GM19324 (cell line): Measurements from ENCODE around the gene DCTN4.
"Not testable (repeated sequence)": the region's sequence is repeated elsewhere in the genome, so short reads cannot be mapped to it uniquely, and the experiment has no call there.

Experiments used
- ATAC-seq: cut with Tn5 transposase; IDR thresholded peaks from one replicate; pipeline ENCODE4 v1.9.1; 2021; ENCODE audit warnings: mild to moderate bottlenecking, moderate library complexity; ENCODE audit not compliant: unreplicated experiment, low FRiP score

DCTN4 gene

DNA sequence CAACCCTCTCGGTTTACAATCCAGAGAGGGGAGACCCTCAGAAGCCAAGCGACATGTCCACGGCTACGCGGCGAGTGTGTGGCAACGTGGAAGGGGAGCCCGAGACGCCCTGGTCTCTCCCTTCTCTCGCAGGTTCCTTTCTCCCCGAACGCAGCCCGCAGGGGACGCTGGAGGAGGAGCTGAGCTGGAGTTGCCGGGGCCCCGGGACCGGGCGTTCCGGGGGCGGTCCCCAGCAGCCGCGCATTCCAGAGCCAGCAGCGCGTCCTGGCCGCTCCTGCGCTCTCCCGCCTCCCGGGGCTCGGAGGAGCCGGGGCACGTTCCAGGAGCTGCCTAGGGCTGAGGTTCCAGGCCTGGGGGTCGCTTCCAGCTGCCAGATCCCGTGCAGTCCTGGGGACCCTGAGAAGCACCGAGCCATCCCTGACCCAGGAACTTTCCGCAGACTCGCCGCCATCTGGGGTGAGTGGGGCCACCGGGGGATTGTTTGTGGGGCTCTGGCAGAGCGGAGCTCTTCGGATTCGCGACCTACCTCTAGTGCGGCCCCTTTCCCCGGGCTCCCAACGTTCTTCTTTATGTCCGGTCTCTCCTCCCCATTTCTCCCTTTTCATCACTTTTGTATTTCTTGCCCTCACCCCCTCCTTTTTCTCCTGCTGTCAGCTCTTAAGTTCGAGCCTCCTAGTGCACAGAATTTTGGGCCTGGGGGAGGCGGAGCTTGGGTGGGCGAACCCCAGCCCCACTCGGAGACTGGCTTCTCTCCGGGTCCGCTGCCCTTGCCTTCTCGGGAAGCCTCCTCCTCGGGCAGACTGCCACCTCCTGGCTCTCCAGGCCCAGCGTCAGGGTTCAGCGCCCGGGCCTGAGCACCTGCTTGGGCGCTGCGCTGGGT lies 19.9 kb upstream of the DCTN4 start, which contains the start of gene SMIM3:
Gene SMIM3 (plus strand): TSS at position 241 of the 880 bp plus-strand sequence. CDS start 16,684 bp downstream, outside the sequence.
- ATAC-seq: peak; percentile 37

DNA sequence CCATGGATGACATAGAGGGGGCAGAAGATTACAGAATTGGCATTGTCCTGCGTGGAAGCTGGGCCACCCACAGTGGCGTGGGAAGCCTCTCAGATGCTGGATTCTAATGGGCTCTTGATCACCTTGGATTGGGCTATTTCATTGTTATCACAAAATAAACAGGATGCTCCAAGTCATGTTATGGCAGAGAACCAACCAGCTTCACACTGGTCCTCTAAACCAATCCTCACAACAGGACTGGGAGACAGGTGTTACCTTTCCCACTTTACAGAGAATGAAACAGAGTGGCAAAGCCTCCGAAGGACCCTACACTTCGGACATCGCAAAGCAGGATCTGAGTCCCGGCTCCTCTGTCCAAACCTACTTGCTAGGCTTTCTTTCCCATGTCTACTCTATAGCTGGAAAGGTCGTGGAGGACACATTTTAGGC lies 19.3 kb upstream of the DCTN4 start:
- no peak for ATAC-seq

GRCh38 chr5:150777685-150778084 lies 18.9 kb upstream of the DCTN4 start:
- no peak for ATAC-seq

DNA sequence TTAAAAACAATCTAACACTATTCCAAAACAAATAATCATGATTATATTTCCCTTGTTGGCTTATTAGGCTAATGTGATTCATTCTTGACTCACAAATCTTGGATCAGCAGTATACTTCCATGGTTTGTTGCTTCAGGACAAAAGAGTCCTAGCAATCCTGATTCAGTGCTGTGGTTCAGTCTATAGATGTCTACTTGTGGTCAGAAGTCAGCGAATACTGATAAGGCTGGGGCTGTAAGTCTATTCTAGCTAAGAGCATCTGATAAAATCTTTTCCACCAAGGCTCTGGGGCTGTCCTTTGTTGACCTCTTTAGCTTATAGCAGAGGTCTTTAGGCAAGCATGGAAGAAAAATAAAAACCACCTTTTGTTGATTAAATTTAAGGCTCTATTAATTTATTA lies 15.3 kb upstream of the DCTN4 start:
- no peak for ATAC-seq

- ATAC-seq: no peak
Measured at GRCh38 chr5:150771034-150771795, 12.4 kb upstream of the DCTN4 start.

GRCh38 chr5:150766251-150766650 lies 7.4 kb upstream of the DCTN4 start:
- ATAC-seq: no peak

GRCh38 chr5:150765799-150766169 lies 7.0 kb upstream of the DCTN4 start:
- no peak for ATAC-seq

DNA sequence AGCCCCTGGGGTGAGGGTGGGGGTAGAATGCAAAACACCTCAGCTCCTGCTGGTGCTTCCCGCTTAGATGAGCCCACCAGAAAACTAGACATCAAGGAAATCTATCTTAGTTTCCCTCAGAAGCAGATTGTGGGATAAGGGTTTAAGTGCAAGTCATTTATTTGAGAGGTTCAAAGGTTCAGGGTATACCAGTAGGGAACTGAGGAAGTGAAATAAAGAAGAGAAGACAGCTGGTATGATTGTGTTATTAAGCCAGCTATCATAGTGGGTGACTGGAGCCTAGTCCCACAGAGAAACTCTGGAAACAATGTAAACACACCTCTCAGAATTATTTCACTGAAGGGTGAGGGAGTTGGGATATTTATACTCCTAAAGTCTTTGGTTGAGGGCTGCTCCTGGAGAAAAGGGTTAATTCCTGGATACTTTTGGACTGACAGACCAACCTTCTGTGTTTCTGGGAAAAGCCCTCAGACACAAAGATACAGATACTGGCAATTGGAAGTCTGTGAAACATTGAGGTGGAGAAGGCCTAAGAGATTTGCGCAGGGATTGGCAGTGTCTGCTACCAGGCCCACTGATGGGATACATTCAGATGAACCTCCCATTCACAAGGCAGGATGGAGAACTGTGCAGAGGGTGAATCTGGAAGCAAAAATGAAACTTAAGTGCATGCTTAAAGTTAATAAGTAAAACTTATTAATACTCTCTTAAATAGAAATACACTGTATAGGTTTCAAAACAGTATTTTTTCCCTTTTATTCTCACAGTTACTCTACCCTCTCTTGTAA lies 6.4 kb upstream of the DCTN4 start:
- ATAC-seq: no peak

GRCh38 chr5:150764530-150764929 lies 5.7 kb upstream of the DCTN4 start:
- no peak for ATAC-seq

GRCh38 chr5:150763023-150763769 lies 4.4 kb upstream of the DCTN4 start:
- no peak for ATAC-seq

GRCh38 chr5:150762211-150762610 lies 3.4 kb upstream of the DCTN4 start:
- no peak for ATAC-seq

- ATAC-seq: no peak
Measured at GRCh38 chr5:150759334-150759583, 442 bp upstream of the DCTN4 start.

- ATAC-seq: peak; percentile 28
Measured at GRCh38 chr5:150758203-150758530, 650 bp downstream of the DCTN4 start.

- ATAC-seq: no peak
Measured at GRCh38 chr5:150757087-150757649, 1.6 kb downstream of the DCTN4 start.

GRCh38 chr5:150753863-150754262 lies 5.0 kb downstream of the DCTN4 start:
- no peak for ATAC-seq

- ATAC-seq: no peak
Measured at GRCh38 chr5:150753463-150753862, 5.4 kb downstream of the DCTN4 start.

DNA sequence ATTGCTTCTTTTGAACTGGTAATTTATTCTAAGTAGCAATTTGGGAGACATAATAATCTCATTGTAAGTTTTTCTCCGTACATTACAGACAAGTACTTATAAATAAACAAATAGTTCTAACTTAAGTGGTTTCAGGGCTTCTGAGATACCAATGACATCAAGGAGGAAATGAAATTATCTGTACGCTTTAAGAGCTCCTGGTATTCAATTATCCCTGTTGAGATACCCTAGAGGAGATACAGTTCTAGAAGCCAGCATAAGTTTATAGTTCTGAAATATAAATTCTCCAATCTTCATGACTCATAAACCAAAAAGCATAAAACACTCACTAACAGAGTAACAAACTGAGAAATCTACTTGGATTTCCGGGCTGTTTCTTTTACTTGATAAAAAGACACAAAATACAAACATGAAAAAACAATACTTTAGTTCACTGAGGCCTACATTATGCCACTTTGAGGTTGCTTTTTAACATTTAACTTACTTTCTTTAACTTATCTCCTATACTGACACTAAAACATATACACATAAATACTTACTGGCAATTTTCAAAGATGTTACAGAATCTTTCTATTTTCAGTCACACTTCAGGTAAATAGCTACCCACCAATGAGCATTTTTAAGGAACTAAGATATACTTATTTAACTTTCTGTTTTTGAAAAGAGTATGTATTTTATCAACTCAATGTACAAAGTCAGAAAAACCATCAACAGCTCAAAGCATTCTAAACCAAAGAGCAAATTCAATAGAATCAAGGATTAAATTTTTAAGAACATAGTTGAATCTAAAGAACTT lies 7.5 kb downstream of the DCTN4 start:
- no peak for ATAC-seq

DNA sequence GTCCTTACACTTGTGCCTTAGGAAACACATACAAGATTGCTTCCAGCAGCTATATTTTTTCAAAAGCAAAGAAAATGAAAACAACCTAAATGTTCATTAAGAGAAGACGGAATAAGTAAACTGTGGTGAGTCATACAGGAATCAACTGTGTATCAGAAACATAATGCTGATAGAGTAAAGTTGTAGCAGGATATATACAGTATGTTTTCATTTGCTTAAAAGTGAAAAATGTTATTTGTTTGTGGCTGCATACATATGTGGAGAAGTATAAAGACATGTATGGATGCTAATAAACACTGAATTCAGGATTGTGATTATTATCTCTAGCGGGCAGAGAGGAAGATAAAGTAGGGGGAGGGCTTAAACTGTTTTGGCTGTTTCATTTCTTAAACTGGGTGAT lies 8.3 kb downstream of the DCTN4 start:
- ATAC-seq: no peak

DNA sequence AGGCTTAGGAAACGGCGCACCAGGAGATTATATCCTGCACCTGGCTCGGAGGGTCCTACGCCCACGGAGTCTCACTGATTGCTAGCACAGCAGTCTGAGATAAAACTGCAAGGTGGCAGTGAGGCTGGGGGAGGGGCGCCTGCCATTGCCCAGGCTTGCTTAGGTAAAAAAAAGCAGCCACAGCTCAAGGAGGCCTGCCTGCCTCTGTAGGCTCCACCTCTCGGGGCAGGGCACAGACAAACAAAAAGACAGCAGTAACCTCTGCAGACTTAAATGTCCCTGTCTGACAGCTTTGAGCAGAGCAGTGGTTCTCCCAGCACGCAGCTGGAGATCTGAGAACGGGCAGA lies 15.7 kb downstream of the DCTN4 start:
- not testable (repeated sequence) for ATAC-seq
